NCI-H2196 treated with DMSO at 0.1 percent for 48 hours (cell line): ENCODE data around the gene EFHC2.

Source experiments
- DNase-seq: peaks from one replicate; lab custom pipeline; 2025; ENCODE audit not compliant: unreplicated experiment; lab: John Stamatoyannopoulos, UW

EFHC2 gene, protein sequence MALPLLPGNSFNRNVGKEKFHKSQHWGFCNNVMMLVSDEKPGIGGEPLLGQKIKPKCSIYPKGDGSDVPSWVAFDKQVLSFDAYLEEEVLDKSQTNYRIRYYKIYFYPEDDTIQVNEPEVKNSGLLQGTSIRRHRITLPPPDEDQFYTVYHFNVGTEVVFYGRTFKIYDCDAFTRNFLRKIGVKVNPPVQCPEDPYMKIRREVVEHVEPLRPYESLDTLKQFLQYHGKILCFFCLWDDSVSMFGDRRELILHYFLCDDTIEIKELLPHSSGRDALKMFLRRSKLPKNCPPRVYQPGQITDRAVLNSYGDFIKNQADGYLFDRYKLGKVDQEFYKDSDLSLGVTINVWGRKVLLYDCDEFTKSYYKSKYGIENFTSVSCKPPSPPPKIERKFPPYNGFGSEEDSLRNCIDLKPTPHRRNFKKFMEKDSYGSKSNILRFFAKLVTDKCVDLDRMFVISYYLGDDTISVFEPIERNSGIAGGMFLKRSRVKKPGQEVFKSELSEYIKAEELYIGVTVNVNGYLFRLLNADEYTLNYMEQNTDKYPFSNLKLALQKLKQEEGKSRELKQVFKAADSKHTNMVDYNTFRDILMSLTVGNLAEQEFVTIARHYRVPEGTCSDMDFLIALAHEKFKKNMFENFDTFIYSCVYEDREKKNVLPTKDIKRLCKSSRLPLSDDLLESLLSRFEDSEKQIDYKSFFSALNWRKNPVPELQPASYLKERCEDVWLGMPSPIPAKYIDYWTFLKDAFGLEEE

GRCh38 chrX:44343412-44344141 lies at the start of gene EFHC2:
Gene EFHC2, minus strand, starts transcription at chrX:44343672. Its CDS starts 84 bp downstream, at chrX:44343588.
- no peak for DNase-seq

DNA sequence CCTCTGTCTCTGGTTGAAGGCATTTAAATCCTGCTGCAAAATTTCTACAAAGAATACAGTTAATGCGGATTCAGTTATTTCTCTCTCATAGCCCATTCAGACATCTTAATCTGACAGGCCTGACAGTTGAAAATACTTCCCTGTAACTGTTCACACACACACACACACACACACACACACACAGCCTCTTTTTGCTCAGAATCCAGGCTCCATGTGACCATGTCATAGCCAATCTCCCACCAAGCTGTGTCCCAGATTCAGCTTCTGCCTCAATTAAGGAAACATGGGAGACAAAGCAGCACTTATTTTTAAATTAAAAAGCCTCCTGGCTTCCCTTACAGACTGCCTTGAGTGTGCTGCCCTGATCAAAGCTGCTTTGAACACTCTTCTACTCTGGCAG lies 49.3 kb upstream of the EFHC2 start:
- no peak for DNase-seq

DNA sequence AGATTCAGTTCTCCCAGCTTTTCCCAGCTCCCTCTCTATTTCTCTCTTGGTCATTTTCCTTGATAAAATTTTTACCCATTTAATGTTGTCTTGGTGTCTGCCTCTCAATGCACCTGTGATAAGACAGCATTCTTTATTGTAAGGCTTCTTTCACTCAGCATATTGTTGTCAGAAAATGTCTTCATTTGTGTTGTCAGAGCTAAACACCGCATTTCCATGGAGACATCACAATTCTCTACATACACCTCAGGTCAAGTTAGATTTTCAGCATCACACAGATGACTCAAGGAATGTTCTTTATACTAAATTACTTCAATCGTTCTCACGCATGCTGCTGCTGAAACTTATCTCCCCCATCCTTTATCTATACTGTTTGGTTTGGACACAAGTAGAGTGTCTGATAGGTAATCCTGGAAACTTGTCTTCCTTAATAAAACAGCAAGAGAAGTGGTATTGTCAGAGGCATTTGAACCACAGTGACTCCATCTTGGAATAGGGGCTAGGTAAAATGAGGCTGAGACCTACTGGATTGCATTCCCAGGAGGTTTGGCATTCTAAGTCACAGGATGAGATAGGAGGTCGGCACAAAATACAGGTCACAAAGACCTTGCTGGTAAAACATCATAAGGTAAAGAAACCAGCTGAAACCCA lies 41.3 kb upstream of the EFHC2 start:
- no peak for DNase-seq

- DNase-seq, result no peak
These were observed 39.4 kb upstream of the EFHC2 start for GRCh38 chrX:44382871-44383270.

GRCh38 chrX:44352758-44353157 lies 9.3 kb upstream of the EFHC2 start:
- DNase-seq, result no peak

- DNase-seq, result no peak
These were observed 6.1 kb upstream of the EFHC2 start for GRCh38 chrX:44349561-44349960.

DNA sequence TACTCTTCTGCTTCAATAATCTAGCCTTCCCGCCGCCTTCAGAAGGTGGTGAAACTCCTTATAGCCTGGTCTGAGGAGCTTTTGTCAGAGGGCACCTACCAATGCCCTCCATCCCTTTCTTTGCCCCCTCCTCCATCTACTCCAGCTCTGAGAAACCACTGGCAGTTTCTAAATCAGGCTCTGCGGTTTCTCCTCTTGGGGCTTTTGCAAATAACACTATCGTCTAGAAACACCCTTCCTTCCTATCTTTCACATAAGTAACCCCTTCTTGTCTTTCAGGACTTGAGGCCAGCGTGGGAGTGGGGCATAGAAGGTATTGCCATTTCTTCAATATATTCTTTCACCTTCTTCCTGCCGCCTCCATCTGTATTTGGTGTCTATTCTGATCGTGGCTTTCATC lies 1.2 kb upstream of the EFHC2 start:
- no peak for DNase-seq

DNA sequence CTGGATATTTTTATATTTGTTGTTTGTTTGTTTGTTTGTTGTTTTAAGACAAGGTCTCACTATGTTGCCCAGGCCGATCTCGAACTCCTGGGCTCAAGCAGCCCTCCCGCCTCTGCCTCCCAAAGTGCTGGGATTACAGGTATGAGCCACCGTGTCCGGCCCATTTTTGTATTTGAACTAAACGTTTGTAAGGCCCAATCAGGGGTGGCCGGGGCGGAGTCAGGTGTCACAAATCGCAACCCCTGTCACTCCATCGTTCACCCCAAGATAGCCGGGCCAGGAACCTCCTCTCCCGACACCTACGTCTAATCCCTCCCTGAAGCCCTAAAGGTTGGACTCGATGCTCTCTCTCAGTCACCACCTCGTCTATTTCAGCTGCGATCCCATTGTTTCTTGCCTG lies 722 bp upstream of the EFHC2 start:
- DNase-seq, result no peak

DNA sequence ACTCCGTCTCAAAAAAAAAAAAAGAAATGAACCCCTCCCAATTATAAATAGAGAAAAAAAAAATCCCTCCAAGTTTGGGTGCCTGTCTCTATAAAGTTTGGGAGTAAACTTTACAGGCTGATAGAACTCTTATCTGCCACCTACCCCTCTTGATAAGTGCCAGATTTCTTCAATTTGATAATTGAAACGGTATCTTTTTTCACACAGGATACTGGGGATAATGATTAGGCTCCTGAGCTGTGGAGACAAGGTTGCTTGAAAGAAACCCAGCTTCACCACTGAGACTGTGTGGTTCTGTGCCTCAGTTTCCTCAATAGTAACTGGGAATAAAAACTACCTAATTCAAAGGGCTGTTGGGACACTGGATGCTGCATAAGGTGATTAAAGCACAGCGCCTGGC lies 606 bp downstream of the EFHC2 start:
- no peak for DNase-seq

GRCh38 chrX:44338361-44338760 lies 5.1 kb downstream of the EFHC2 start:
- DNase-seq, result no peak

DNA sequence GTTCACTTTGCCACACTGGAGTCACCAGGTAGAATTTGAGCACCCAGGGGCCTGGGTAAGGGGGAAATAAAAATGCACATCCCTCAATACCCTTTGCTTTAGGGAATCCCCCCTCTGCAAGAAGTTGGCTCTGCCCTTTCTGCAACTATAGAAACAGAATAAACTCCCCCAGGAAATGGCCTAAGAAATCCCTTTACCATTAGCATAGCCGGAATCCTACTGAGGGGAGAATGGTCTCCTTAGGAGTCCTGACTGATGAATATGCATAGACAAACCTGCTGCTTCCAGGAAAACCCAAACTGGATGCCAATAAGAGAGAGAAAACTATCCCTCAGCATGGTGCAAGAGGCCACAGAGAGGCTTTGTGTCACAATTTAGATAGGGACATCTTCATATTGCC lies 11.0 kb downstream of the EFHC2 start:
- DNase-seq, result no peak

DNA sequence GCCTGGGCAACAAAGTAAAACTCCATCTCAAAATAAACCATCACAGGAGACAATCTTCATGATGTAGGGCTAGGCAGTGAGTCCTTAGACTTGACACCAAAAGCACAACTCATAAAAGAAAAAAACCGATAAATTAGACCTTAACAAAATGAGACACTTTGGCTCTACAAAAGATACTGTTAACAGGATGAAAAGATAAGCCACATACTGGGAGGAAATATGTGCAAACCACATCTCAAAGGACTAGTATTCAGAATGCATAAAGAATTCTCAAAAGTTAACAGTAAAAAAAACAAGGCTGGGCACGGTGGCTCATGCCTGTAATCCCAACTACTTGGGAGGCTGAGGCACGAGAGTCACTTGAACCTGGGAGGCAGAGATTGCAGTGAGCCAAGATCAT lies 13.2 kb downstream of the EFHC2 start:
- DNase-seq, result no peak

GRCh38 chrX:44319550-44319949 lies 23.9 kb downstream of the EFHC2 start:
- DNase-seq, result no peak

DNA sequence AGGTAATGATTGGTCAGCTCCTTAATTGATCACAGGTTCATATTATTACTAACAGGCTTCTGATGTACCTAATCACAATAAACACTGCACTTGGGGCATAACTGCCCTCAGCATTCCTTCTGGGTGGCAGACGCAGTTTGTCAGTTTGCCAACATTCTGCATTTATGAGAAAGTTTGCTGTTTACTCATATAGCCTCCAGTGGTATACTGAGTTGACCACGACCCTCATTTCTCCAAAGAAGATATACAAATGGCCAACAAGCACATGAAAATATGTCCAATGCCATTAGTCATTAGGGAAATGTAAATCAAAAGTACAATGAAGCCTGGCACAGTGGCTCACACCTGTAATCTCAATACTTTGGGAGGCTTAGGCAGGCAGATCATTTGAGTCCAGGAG lies 26.3 kb downstream of the EFHC2 start:
- no peak for DNase-seq

DNA sequence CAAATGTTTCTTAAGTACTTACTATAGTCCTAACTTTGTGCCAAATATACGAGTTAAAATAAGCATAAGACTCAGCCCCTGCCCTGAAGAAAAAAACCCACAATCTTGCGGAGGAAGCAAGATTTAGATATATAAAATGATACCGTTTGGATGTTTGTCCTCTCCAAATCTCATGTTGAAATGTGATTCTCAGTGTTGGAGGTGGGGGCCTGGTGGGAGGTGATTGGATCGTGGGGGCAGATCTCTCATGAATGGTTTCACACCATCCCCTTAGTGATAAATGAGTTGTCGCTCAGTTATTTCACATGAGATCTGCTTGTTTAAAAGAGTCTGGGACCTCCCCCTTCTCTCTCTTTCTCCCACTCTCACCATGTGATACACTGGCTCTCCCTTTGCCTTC lies 28.7 kb downstream of the EFHC2 start:
- DNase-seq, result no peak

GRCh38 chrX:44314259-44314734 lies 29.2 kb downstream of the EFHC2 start:
- no peak for DNase-seq

DNA sequence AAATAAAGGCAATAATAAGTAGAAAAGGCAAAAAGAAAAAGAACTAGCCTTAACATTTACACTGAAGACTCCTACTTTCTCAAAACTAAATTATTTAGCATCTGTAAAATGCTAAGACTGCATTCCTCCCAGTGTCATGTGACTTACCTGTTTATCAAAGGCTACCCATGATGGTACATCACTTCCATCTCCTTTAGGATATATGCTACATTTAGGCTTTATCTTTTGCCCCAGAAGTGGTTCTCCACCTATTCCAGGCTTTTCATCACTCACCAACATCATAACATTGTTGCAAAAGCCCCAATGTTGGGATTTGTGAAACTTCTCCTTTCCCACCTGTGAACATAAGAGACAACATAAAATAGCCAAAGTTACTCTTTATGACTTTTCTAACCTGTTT lies 31.1 kb downstream of the EFHC2 start:
- no peak for DNase-seq

GRCh38 chrX:44310227-44310626 lies 33.2 kb downstream of the EFHC2 start:
- no peak for DNase-seq

GRCh38 chrX:44308869-44309268 lies 34.6 kb downstream of the EFHC2 start:
- DNase-seq, result no peak

GRCh38 chrX:44306356-44306755 lies 37.1 kb downstream of the EFHC2 start:
- DNase-seq, result peak; percentile 4

- peak; percentile 2 for DNase-seq
These were observed 37.6 kb downstream of the EFHC2 start for GRCh38 chrX:44305921-44306320.
